Endothelial cell of umbilical vein (primary cell): ENCODE results near the gene GNAI1. TPM values are rescaled to one million over a fixed set of nuclear protein-coding genes. Genes with fewer than 3 reads are reported as not detected.

Experiments
- BruUV-seq: library from RNA; stranded (reverse); fragments of 400-500 nt; replicated peaks from 2 replicates; lab custom pipeline; 2021; lab: Mats Ljungman, UMichigan
- CTCF ChIA-PET: fragments of 300-600, 350-600 bp; sonication (Branson Sonifier 250); formaldehyde crosslinking; loops from one replicate; lab custom pipeline; 2021; ENCODE audit warnings: antibody characterized with exemption, inconsistent platforms; lab: Charles Lee
- POLR2A ChIA-PET: fragments of 300-600, 350-600 bp; sonication (Branson Sonifier 250); formaldehyde crosslinking; loops from one replicate; lab custom pipeline; 2021; ENCODE audit warnings: antibody characterized with exemption, inconsistent platforms; lab: Charles Lee
- DNase-seq: peaks from one replicate; pipeline ENCODE4 v3.0.0-alpha.2; 2011; ENCODE audit warnings: low read depth, low spot score
- FAIRE-seq: peaks from 2 replicates; lab custom pipeline; 2011; peaks lifted over from hg19 to GRCh38; lab: Jason Lieb, UNC
- H2AFZ ChIP-seq: 2 replicates; pipeline ENCODE4 v1.6.0; 2012; ENCODE audit warnings: low read depth, low read length, control low read depth, inconsistent platforms
- H3K27ac ChIP-seq: 2 replicates; pipeline ENCODE4 v1.5.1; 2011; ENCODE audit warnings: low read depth, mild to moderate bottlenecking, control low read depth, low read length, moderate library complexity; ENCODE audit not compliant: insufficient read depth
- H3K27me3 ChIP-seq, 2 experiments: 2 replicates each; pipeline versions ENCODE4 v1.6.0 to v1.6.1; 2011; ENCODE audit warnings: low read length in 2 of 2, mixed read lengths in 1 of 2; ENCODE audit not compliant: control insufficient read depth in 2 of 2, insufficient read depth in 2 of 2
- H3K36me3 ChIP-seq, 2 experiments: 2 replicates in 1 of 2; 3 replicates in 1 of 2; pipeline ENCODE4 v1.5.1; 2011; ENCODE audit warnings: low read length in 2 of 2, mild to moderate bottlenecking in 1 of 2, moderate library complexity in 1 of 2; ENCODE audit not compliant: control insufficient read depth in 2 of 2, insufficient read depth in 2 of 2; ENCODE audit errors: extremely low read depth in 1 of 2
- H3K4me1 ChIP-seq: 3 replicates; pipeline ENCODE4 v1.5.1; 2011; ENCODE audit warnings: mild to moderate bottlenecking, low read length; ENCODE audit not compliant: control insufficient read depth, insufficient read depth; ENCODE audit errors: extremely low read depth
- H3K4me2 ChIP-seq: 2 replicates; pipeline ENCODE4 v1.6.1; 2011; ENCODE audit warnings: low read length, control low read depth, mixed read lengths; ENCODE audit not compliant: insufficient read depth
- H3K4me3 ChIP-seq, 3 experiments: fragments of 200-600 bp in 1 of 3; sonication (generic), shearing (Covaris generic) in 1 of 3; replicated peaks in 1 of 3; 2 replicates each; pipeline ENCODE4 v1.5.1; 2011 to 2016; ENCODE audit warnings: control low read depth in 3 of 3, low read length in 3 of 3, mild to moderate bottlenecking in 2 of 3, inconsistent platforms in 1 of 3, low read depth in 1 of 3, moderate library complexity in 1 of 3; ENCODE audit not compliant: insufficient read depth in 1 of 3
- H3K79me2 ChIP-seq: 2 replicates; pipeline ENCODE4 v1.6.0; 2012; ENCODE audit warnings: low read length, inconsistent platforms; ENCODE audit not compliant: control insufficient read depth, insufficient read depth
- H3K9ac ChIP-seq: replicated peaks from 2 replicates; pipeline ENCODE3; 2011; ENCODE audit warnings: low read length, control low read depth; ENCODE audit not compliant: insufficient read depth; ENCODE audit errors: extremely low read depth
- H3K9me1 ChIP-seq: replicated peaks from 3 replicates; pipeline ENCODE4 v1.6.0; 2011; ENCODE audit warnings: mild to moderate bottlenecking, low read length; ENCODE audit not compliant: control insufficient read depth, insufficient read depth; ENCODE audit errors: extremely low read depth
- H3K9me3 ChIP-seq: replicated peaks from 2 replicates; pipeline ENCODE4 v1.5.1; 2012; ENCODE audit warnings: low read length, inconsistent platforms; ENCODE audit not compliant: control insufficient read depth, insufficient read depth
- H4K20me1 ChIP-seq: replicated peaks from 2 replicates; pipeline ENCODE3; 2011; ENCODE audit warnings: mild to moderate bottlenecking, low read length; ENCODE audit not compliant: control insufficient read depth, insufficient read depth; ENCODE audit errors: extremely low read depth
- CTCF ChIP-seq, 2 donors: IDR thresholded peaks; 1 replicate in 1 of 2; 2 replicates in 1 of 2; pipeline ENCODE4 v1.5.1; 2011; ENCODE audit warnings: low read length in 2 of 2, mild to moderate bottlenecking in 2 of 2, moderate library complexity in 2 of 2, control low read depth in 1 of 2, inconsistent platforms in 1 of 2, low read depth in 1 of 2; ENCODE audit not compliant: insufficient read depth in 1 of 2; ENCODE audit errors: extremely low read depth in 1 of 2
- EZH2 ChIP-seq: IDR thresholded peaks from 2 replicates; pipeline ENCODE4 v1.6.1; 2012; ENCODE audit warnings: borderline replicate concordance, low read depth, mild to moderate bottlenecking, moderate library complexity, low read length, inconsistent platforms; ENCODE audit not compliant: severe bottlenecking
- FOS ChIP-seq: IDR thresholded peaks from 2 replicates; pipeline ENCODE4 v1.6.1; 2011; ENCODE audit warnings: mild to moderate bottlenecking, low read length, moderate library complexity, borderline replicate concordance; ENCODE audit not compliant: insufficient read depth
- GATA2 ChIP-seq: IDR thresholded peaks from 2 replicates; pipeline ENCODE4 v1.7.0; 2011; ENCODE audit warnings: low read depth, mild to moderate bottlenecking, moderate library complexity, mixed read lengths, low read length; ENCODE audit not compliant: insufficient read length, insufficient read depth
- JUN ChIP-seq: IDR thresholded peaks from 2 replicates; pipeline ENCODE4 v1.6.1; 2011; ENCODE audit warnings: borderline replicate concordance, low read depth; ENCODE audit not compliant: insufficient read length, insufficient read depth
- MAX ChIP-seq: IDR thresholded peaks from 2 replicates; pipeline ENCODE4 v1.6.1; 2011; ENCODE audit not compliant: insufficient read depth, insufficient read length
- MYC ChIP-seq: IDR thresholded peaks from one replicate; pipeline ENCODE4 v1.6.1; 2011; ENCODE audit warnings: mild to moderate bottlenecking, low read depth, low read length
- POLR2A ChIP-seq: IDR thresholded peaks from 2 replicates; pipeline ENCODE4 v1.6.1; 2012; ENCODE audit warnings: low read depth, mild to moderate bottlenecking, control low read depth, low read length
- POLR2AphosphoS5 ChIP-seq: IDR thresholded peaks from 2 replicates; pipeline ENCODE4 v1.6.1; 2012; ENCODE audit warnings: low read depth, mild to moderate bottlenecking, control low read depth, low read length, moderate library complexity; ENCODE audit not compliant: insufficient read depth
- dilution Hi-C: fragments of 300-500 bp; cut with MboI; formaldehyde crosslinking; loops from one replicate; pipeline ENCODE4 v1.15.0; 2019; ENCODE audit warnings: low sequenced_read_pairs; ENCODE audit not compliant: extremely low pct_ligation_motif_present
- intact Hi-C: fragments of 100-400 bp; cut with micrococcal nuclease; formaldehyde crosslinking; loops from one replicate; pipeline ENCODE4 v1.10.0; 2022
- polyA plus RNA-seq, 4 experiments: library from polyadenylated mRNA; depleted of rRNA in 3 of 4; stranded (reverse) in 3 of 4; unstranded in 1 of 4; fragments of >200 nt; gene quantifications; 2 replicates each; pipeline versions ENCODE4 v1.2.1 to v1.2.3, GENCODE V29; 2011 to 2012; ENCODE audit warnings: missing spikeins in 1 of 4
- total RNA-seq: library from RNA; stranded (reverse); gene quantifications from 2 replicates; pipeline ENCODE4 v1.2.3, GENCODE V29; 2021

The GNAI1 gene
- total and polyA plus RNA-seq, 2 donors (not counting 3 experiments of a cell fraction or from before 2014, with no cell fraction given): 7.5 to 15.0 TPM

- Histone ChIP-seq H3K27me3 (no peaks in the 10 kb centered on the region), H3K9me3 (no peaks in the 10 kb centered on the region), H3K36me3 (no peaks in the 10 kb centered on the region), H2AFZ (no peak overlapping the region), H3K27ac (no peak overlapping the region), H3K9me1 (no peaks in the 10 kb centered on the region), H3K4me1 (no peaks in the 10 kb centered on the region), H4K20me1 (no peaks in the 10 kb centered on the region), H3K79me2 (no peaks in the 10 kb centered on the region), H3K4me3 (no peak overlapping the region), H3K9ac (no peak overlapping the region), H3K4me2 (no peak overlapping the region)
- TF ChIP-seq CTCF (IDR thresholded peaks at IDR 0.05; ENCODE audit: extremely low read depth in 1 of 2, insufficient read depth in 1 of 2, low read depth in 1 of 2, low read length in 2 of 2) (no peak), FOS (no peak), GATA2 (no peak), POLR2AphosphoS5 (no peak), POLR2A (no peak), JUN (no peak), EZH2 (no peak), MYC (no peak), MAX (no peak)
- intact Hi-C loops: no loop called here
- dilution Hi-C loops: no loop called here
- no TSS peak for BruUV-seq
- DNase-seq (no peak), FAIRE-seq (no peak)
- ChIA-PET POLR2A (no interaction called here), CTCF (no interaction called here)
Measured at GRCh38 chr7:80247144-80247543, 112.5 kb downstream of the GNAI1 start.
